Measurements from ENCODE around the gene FAM167B. TPM values are rescaled to one million over a fixed set of nuclear protein-coding genes. Genes with fewer than 3 reads are reported as not detected.

FAM167B gene
- total and polyA plus RNA-seq, 8 donors, result 1.6 to 36.8 (median 4.7) TPM; not detected in 3

GRCh38 chr1:32215629-32216480 lies 31.2 kb upstream of the FAM167B start:
- no peaks in the 10 kb centered on the region for H3K9me3 ChIP-seq
- TF ChIP-seq, protein P1, sequence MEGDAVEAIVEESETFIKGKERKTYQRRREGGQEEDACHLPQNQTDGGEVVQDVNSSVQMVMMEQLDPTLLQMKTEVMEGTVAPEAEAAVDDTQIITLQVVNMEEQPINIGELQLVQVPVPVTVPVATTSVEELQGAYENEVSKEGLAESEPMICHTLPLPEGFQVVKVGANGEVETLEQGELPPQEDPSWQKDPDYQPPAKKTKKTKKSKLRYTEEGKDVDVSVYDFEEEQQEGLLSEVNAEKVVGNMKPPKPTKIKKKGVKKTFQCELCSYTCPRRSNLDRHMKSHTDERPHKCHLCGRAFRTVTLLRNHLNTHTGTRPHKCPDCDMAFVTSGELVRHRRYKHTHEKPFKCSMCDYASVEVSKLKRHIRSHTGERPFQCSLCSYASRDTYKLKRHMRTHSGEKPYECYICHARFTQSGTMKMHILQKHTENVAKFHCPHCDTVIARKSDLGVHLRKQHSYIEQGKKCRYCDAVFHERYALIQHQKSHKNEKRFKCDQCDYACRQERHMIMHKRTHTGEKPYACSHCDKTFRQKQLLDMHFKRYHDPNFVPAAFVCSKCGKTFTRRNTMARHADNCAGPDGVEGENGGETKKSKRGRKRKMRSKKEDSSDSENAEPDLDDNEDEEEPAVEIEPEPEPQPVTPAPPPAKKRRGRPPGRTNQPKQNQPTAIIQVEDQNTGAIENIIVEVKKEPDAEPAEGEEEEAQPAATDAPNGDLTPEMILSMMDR (IDR thresholded peaks at IDR 0.05), result peak in 5 of 7 experiments; percentile 36 to 75 (median 61)
- TF ChIP-seq POLR2AphosphoS5 (IDR thresholded peaks at IDR 0.05), result peak in 1 of 3 donors; percentile 44
- no peak for TF ChIP-seq POLR2A (IDR thresholded peaks at IDR 0.05)
- TF ChIP-seq EP300 (IDR thresholded peaks at IDR 0.05), result no peak
- 67 to 77% (median 74%) methylated on average over 10 of the region's 10 CpGs for WGBS, 5 donors
- intact Hi-C loops (cut with DNase I; ENCODE audit: low total_unique reads), result no loop called here
- peaks cover 20 to 66% (median 59%) of the 10 kb centered on the region in 4 donors for H3K36me3 ChIP-seq
- DNase-seq, result peak; percentile 73 to 88
- peaks cover 6 to 30% (median 16%) of the 10 kb centered on the region in 4 donors for H3K4me1 ChIP-seq
- H3K27ac ChIP-seq, result peak overlapping the region in 2 of 5 donors; percentile 41 to 42
- H3K4me3 ChIP-seq, result no peak overlapping the region
- no peaks in the 10 kb centered on the region for H3K27me3 ChIP-seq

DNA sequence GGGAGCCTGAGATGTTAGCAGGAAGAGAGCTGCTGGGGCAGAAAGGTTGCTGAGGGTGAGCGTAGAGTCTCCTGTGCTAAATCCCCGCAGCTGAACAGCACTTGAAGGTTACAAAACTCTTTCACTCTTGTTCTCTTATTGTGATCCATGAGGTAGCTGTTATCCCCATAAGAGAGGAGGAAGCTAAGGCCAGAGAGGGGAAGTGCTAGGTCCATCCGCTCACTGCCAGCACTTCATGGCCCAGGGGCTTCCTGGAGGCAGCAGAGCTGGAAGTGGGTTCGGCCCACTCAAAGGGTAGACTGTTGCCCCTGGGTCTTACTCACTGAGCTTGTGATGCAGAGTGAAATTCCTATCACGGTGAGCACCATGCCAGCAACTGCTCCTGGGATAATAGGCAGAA lies 30.5 kb upstream of the FAM167B start:
- Histone ChIP-seq H3K4me3 (no peak overlapping the region), H3K36me3 (peaks cover 20 to 66% (median 59%) of the 10 kb centered on the region in 4 donors), H3K27me3 (no peaks in the 10 kb centered on the region), H3K9me3 (no peaks in the 10 kb centered on the region), H3K4me1 (peaks cover 13 to 37% (median 23%) of the 10 kb centered on the region in 4 donors), H3K27ac (peak overlapping the region in 1 of 5 donors; percentile 41)
- no peak for DNase-seq
- no peak for TF ChIP-seq EP300 (IDR thresholded peaks at IDR 0.05)
- TF ChIP-seq, protein P1 (IDR thresholded peaks at IDR 0.05), result no peak
- TF ChIP-seq POLR2AphosphoS5 (IDR thresholded peaks at IDR 0.05), result no peak
- no peak for TF ChIP-seq POLR2A (IDR thresholded peaks at IDR 0.05)
- intact Hi-C loops (cut with DNase I; ENCODE audit: low total_unique reads), result no loop called here
- WGBS, 5 donors, result 87 to 94% (median 90%) methylated on average over 5 of the region's 5 CpGs

DNA sequence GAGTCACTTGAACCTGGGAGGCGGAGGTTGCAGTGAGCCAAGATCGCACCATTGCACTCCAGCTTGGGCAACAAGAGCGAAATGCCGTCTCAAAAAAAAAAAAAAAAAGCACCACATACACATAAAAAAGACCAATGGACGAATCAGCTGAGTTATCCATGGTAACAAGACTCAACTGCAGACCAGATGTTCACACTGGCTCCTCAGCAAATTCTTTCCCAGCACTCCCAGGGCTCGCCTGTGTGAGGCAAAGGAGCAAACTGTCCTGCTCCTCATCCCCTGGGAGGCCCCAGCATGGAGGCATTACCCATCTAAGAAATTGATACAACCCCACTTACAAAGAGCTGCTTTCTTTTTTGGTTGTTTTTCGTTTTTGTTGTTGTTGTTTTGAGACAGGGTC lies 28.0 kb upstream of the FAM167B start:
- Histone ChIP-seq H3K4me3 (no peak overlapping the region), H3K4me1 (peaks cover 25 to 51% (median 40%) of the 10 kb centered on the region in 4 donors), H3K27ac (no peak overlapping the region), H3K9me3 (no peaks in the 10 kb centered on the region), H3K27me3 (no peaks in the 10 kb centered on the region), H3K36me3 (peaks cover 20 to 66% (median 58%) of the 10 kb centered on the region in 4 donors)
- intact Hi-C loops (cut with DNase I; ENCODE audit: low total_unique reads), result no loop called here
- DNase-seq, result no peak
- TF ChIP-seq EP300 (IDR thresholded peaks at IDR 0.05) (no peak), POLR2A (IDR thresholded peaks at IDR 0.05) (no peak), POLR2AphosphoS5 (IDR thresholded peaks at IDR 0.05) (no peak)
- TF ChIP-seq, protein P1 (IDR thresholded peaks at IDR 0.05), result no peak
- WGBS, 5 donors, result 82 to 89% (median 85%) methylated on average over 7 of the region's 7 CpGs

GRCh38 chr1:32220746-32221580 lies 26.1 kb upstream of the FAM167B start:
- TF ChIP-seq, protein P1 (IDR thresholded peaks at IDR 0.05), result no peak
- TF ChIP-seq POLR2AphosphoS5 (IDR thresholded peaks at IDR 0.05), result no peak
- no peak for TF ChIP-seq POLR2A (IDR thresholded peaks at IDR 0.05)
- no peaks in the 10 kb centered on the region for H3K9me3 ChIP-seq
- no peaks in the 10 kb centered on the region for H3K27me3 ChIP-seq
- peaks cover 28 to 52% (median 38%) of the 10 kb centered on the region in 4 donors for H3K4me1 ChIP-seq
- H3K36me3 ChIP-seq, result peaks cover 26 to 67% (median 59%) of the 10 kb centered on the region in 4 donors
- H3K27ac ChIP-seq, result peak overlapping the region in 4 of 5 donors; percentile 90 to 97 (median 94)
- no peak for DNase-seq
- H3K4me3 ChIP-seq, result peak overlapping the region; percentile 88 to 95 (median 92)
- intact Hi-C loops (cut with DNase I; ENCODE audit: low total_unique reads), result no loop called here
- WGBS, 5 donors, result 86 to 92% (median 91%) methylated on average over 3 to 4 of the region's 4 CpGs
